HEK293T (cell line): ENCODE results near the gene PMVK.

Experiments
- ARNT ChIP-seq: fragments of 450-650 bp; IDR thresholded peaks from 2 replicates; pipeline ENCODE4 v1.6.1; 2017; ENCODE audit warnings: mild to moderate bottlenecking
- BHLHE40 ChIP-seq: fragments of 450-650 bp; IDR thresholded peaks from 2 replicates; pipeline ENCODE4 v1.6.1; 2016; ENCODE audit warnings: mild to moderate bottlenecking, moderate library complexity, borderline replicate concordance
- CTBP1 ChIP-seq: fragments of 450-650 bp; IDR thresholded peaks from 2 replicates; pipeline ENCODE4 v1.6.1; 2016; ENCODE audit warnings: borderline replicate concordance
- ELF4 ChIP-seq: fragments of 450-650 bp; IDR thresholded peaks from 2 replicates; pipeline ENCODE4 v1.6.1; 2017; ENCODE audit warnings: antibody characterized with exemption
- FOXA1 ChIP-seq: fragments of 450-650 bp; IDR thresholded peaks from 2 replicates; pipeline ENCODE4 v1.6.1; 2016; ENCODE audit warnings: mild to moderate bottlenecking
- FOXM1 ChIP-seq: fragments of 450-650 bp; IDR thresholded peaks from 2 replicates; pipeline ENCODE4 v1.6.1; 2017; ENCODE audit warnings: mild to moderate bottlenecking, borderline replicate concordance
- HDGF ChIP-seq: fragments of 450-650 bp; IDR thresholded peaks from 2 replicates; pipeline ENCODE4 v1.6.1; 2017; ENCODE audit warnings: antibody characterized with exemption, borderline replicate concordance
- NFRKB ChIP-seq: fragments of 450-650 bp; IDR thresholded peaks from 2 replicates; pipeline ENCODE4 v1.6.1; 2016; ENCODE audit warnings: mild to moderate bottlenecking, moderate library complexity
- SP1 ChIP-seq: fragments of 450-650 bp; IDR thresholded peaks from 2 replicates; pipeline ENCODE4 v1.6.1; 2017
- SUZ12 ChIP-seq: fragments of 450-650 bp; IDR thresholded peaks from 2 replicates; pipeline ENCODE4 v1.6.1; 2016; ENCODE audit warnings: mild to moderate bottlenecking
- TARDBP ChIP-seq: fragments of 450-650 bp; IDR thresholded peaks from 2 replicates; pipeline ENCODE4 v1.6.1; 2016
- TF ChIP-seq, protein P1 (sequence below): fragments of 450-650 bp; IDR thresholded peaks from 2 replicates; pipeline ENCODE4 v1.6.1; 2016

GRCh38 chr1:154962795-154963330, 26.3 kb upstream of the PMVK start:
- TF ChIP-seq BHLHE40 (no peak), SUZ12 (no peak), ELF4 (no peak), TARDBP (no peak), FOXA1 (no peak), HDGF (no peak), CTBP1 (no peak), ARNT (no peak), SP1 (no peak), FOXM1 (no peak), NFRKB (no peak)
- TF ChIP-seq, protein P1, sequence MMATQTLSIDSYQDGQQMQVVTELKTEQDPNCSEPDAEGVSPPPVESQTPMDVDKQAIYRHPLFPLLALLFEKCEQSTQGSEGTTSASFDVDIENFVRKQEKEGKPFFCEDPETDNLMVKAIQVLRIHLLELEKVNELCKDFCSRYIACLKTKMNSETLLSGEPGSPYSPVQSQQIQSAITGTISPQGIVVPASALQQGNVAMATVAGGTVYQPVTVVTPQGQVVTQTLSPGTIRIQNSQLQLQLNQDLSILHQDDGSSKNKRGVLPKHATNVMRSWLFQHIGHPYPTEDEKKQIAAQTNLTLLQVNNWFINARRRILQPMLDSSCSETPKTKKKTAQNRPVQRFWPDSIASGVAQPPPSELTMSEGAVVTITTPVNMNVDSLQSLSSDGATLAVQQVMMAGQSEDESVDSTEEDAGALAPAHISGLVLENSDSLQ: no peak
